NCI-H524 treated with DMSO at 0.1 percent for 48 hours (cell line): ENCODE data around the gene ELMO1.

ENCODE experiments used
- DNase-seq: peaks from one replicate; lab custom pipeline; 2025; lab: John Stamatoyannopoulos, UW

The ELMO1 gene

DNA sequence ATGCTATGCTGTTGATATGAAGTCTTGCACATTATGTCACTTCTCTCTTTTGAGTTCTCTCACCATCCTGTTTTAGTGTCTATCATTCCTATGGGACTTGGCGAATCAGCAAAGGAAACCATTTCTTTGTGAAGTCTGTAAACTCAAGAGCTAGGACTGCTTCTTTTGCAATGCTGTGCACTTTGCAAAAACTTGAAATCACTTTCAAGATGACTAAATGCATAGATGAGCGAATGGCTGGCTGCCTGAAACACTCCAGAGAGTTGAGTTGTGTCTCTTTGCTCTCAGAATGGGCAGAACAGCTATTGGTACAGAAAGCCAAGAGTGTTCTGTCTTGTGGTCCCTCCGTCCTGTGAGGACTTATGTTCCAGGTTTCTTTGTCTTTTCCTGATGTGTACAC lies 18.3 kb upstream of the ELMO1 start:
- no peak for DNase-seq

DNA sequence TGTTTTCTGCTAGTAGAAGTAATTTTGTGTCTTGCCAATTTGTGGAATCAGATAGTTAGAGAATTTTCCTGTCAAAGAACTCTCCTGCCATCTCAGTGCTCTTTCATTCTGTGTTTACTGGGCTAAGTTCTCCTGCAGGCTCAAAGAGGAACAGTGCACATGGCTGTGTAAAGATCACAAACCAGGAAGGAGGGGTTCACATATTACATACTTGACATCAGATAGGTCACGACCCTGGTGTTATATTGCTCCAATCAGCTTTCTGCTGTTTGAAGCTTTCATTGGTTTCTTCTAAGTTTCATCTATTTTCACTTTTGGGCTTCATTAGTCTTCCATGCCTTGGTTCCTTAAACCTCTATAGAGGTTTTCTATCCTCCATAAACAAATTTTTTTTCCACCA lies 13.5 kb upstream of the ELMO1 start:
- DNase-seq, result no peak

DNA sequence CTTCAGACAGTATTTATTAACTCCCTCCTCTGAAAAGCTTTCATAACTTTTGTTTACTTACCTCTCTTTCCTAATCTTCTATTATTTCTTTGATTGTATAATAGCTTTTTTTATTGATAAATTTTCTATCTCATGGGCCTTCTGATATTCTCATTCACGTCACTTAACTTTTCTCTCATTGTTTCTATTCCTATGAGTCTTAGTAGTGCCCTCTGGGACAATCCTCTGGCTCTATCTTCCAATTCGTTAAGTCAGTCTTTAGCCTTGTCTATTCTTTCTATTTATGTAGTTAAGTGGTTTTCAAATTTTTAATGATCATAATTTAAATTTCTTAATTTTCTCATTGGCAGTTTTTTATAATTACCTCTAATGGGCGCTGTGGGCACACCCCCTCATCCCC lies 6.4 kb upstream of the ELMO1 start:
- no peak for DNase-seq

DNA sequence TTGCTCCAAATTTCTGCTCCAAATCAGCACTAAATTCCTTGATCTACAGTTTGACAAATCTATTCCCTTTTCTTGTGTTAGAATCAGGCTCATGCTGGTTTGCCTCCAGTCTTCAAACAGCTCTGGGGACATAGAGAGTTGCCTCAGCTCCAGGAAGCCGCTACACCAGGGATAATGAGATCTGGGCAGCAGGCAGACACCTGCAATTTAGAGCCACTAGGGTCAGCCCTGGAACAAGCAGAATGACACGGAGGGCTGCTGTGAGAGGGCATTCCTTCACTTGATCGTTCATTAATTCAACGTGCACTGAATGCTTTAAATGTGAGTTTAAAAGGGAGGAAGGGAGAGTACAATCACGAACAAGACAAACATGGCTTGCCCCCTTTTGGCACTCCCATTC lies 3.7 kb upstream of the ELMO1 start:
- no peak for DNase-seq

DNA sequence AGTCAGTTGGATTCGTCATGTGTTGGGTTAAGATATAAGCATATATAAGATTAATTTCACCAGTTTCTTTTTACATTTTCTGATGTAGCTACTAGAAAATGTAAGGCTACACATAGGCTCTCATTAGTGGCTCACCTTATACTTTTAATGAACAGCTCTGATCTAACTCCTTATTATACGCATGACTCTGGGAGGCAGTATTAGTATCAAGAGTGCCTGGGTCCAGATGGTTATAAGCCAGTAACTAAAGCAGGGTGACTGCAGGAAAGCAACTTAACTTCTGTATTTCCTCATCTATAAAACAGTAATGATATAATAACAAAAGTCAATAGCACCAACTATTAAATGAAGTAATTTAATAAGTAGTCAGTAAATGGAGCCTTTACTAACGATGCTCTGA lies 1.4 kb upstream of the ELMO1 start:
- peak; percentile 83 for DNase-seq

DNA sequence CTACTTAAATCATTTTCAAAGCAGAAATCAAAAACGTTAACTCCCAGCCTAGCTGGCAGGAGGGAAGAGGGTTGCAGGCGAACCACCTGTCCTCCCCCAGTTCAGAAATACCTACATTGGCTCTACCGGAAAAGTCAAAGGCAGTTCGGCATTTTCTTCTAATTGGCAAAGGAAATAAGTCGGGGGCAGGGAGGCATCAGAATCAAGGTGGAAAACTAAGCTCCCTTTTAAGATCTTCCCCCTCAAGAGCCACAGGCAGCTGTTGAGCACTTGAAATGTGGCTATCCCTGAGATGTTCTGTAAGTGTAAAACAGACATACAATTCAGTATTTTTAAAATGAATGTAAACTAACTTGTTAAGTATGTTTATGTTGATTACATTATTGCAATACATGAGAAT lies 957 bp upstream of the ELMO1 start:
- peak; percentile 64 for DNase-seq

DNA sequence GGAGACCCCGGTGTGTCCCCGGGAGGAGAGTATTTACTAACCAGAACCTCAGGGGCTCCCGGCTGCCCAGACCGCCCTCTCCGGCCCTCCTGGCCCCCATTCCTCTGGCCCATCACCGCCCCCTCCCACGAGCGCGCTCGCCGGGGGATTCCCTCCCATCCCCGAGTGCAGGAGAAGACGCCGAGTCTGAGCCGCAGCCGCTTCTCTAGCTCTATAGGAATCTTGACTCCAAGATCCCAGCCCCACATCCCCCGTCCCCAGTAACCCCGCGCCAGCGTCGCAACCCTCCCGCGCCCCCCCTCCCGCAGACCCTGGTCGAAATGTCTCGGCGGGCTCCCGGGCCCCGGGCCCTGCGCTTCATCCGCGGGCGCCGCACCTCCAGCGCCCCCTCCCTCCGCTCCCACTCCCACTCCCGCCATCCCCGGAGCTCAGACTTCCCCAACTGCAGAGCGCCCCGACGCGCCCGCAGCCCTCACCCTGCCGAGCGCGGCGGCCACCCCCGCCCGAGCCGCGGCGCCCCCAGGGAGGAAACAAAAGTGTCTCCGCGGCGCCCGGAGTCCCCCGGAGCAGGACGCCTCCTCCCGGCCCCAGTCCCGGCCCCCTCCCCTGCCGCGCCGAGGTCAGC lies 541 bp downstream of the ELMO1 start:
- no peak for DNase-seq

DNA sequence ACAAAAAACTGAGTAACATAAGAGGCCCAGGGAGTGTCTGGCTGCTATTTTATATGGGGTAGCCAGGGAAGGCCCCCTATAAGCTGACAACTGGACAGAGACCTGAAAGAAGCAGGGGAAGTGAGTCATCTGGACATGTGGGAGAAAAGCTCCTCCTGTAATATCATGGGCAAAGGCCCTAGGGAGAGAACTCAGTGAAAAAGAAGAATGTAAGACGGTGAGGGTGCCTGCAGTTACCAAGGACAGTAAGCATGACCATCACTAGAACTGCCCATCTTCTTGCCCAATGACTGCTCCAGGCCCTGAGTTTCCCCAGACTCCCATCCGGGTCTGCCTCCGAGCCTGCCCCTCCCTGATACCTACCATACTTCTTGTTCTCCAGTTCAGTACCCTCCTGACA lies 2.3 kb downstream of the ELMO1 start:
- DNase-seq, result no peak

DNA sequence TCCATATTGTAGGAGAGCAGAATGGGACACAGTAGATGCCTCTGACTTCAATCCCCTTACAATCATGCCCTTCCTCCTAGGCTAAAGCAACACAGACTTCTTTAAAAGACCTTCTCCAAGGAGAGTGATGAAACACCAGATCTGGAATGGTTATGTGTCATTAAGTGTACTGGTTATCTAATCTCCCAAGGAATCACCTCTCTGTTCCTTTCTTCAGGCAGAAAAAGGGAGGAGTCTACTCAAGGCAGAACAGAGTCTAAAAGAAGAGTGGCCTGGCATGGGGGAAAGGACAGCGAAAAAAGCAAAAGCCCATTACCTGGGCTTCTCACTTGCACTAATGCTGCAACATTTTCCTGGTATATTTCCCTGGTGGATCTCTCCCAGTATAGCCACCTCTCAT lies 2.9 kb downstream of the ELMO1 start:
- DNase-seq, result no peak

DNA sequence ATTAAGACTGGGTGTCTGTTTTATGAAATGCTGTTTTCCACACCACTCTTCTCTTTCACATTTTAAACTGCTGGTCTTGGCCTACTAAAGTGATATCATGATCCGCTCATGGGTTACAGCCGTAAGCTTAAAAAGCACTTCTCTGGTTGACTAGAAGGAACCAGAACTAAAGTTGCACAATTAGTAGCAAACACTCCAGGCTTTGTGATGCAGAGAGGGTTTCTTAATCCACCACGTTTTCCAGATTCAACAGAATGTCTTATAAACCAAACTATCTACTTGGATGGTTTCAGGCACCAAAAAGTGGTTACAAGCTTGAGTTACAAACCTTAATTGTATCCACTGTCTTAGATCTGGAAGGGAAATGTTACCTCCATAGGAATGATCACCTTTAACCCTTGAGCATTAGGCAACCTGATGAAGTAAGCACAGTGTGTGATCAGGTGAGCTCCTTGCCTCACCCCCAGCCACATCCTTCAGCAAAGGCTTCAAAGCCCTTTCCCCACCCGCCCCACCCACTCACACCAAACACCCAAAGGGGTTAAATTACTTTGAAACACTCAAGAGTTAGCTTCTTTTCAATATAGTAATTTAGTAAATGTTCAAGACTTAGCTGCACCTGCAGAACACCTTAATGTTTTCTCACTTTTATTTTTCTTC lies 3.5 kb downstream of the ELMO1 start:
- no peak for DNase-seq

DNA sequence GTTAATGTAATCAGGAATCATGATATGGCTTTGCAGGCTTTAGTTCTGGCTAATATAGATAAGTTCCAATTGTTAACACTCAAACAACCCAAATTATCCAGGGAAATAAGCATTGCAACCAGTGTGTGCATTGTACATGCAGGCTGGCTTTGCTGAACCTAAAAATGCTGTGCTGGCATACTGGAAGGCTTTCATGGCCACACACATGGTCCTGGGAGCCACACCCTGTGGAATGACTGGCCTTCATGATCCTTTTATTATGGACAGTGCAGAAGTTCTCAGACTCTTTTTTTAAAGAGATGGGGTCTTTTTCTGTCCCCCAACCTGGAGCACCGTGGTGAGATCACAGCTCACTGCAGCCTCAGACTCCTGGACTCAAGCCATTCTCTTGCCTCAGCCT lies 5.0 kb downstream of the ELMO1 start:
- DNase-seq, result no peak

DNA sequence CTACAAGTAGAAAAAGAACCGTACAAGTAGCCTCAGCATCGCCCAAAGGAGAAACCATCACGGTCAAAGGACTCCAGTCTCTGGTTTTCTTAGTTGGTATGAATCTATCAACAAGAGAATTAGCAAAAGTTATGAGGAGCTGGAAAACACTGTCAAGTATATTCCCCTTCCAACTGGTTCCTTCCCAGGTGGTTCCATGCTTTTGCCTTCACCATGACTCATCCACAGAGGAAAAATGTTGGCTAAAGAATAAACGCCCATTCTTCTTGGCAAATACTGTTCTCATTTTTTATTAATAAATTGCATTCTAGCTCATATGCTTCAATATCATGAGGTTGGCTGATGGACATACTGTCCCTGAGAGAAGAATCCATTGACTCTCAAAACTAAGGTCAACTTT lies 6.4 kb downstream of the ELMO1 start:
- DNase-seq, result no peak

DNA sequence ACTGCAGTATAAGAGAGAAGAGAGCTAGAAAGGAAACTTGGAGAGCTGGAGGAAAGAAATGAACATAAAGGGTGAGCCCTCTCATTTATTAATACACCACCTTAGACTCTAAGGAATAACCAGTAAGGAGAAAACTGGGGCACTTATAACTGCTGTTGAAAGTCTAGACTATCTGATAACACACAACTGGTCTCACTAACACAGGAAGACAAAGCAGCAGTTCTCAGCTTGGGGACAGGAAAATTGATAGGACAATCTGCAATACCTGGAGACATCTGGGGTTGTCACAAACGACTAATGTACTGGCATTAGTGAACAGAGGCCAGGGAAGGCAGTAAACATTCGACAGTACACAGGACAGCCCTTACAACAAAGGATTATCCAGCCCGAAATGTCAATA lies 6.8 kb downstream of the ELMO1 start:
- DNase-seq, result no peak

DNA sequence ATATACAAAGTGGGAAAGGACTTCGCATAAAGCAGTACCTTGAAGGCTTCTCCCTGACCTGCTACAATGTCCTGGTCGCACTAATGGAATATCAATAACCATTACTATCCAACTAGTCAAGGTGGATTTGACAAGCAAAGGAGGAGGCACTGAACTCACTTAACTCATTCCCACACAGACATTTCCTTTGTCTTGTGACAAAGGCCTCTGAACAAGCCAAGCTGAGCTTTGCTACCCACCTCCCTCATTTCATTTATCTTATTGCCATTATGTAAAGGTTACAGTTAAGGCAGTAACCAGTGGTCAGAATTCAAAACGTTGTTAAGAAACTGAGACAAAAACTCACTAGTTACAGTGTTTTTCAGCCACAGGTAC lies 7.3 kb downstream of the ELMO1 start:
- no peak for DNase-seq

DNA sequence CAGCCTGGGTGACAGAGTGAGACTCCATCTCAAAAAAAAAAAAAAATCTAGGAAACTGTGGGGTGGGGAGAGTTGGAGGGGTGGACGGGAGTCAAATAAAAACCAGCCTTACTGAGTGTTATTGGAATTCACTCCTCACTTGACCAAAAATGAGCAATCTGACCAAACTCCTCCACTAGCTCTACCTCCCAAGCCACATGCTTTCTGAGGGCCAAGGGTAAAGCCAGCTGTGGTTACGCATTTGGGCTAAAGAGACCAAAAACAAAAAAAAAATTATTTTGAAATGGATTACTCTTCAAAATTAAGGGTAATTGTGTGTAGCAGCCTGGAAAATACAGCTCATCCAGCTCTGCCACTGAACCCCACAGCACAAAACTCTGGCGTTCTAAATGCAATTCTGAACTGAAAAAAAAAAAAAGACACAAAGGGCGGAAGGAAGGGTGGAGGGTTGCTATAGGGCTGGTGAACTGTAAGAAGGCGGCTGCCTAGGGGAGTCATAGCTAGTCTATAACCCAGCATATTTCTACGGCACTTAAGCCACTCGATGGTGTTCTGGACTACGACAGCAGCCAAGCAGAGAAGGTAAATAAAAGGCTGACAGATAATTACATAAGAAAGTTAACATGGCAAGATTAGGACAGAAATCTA lies 7.8 kb downstream of the ELMO1 start:
- DNase-seq, result no peak

DNA sequence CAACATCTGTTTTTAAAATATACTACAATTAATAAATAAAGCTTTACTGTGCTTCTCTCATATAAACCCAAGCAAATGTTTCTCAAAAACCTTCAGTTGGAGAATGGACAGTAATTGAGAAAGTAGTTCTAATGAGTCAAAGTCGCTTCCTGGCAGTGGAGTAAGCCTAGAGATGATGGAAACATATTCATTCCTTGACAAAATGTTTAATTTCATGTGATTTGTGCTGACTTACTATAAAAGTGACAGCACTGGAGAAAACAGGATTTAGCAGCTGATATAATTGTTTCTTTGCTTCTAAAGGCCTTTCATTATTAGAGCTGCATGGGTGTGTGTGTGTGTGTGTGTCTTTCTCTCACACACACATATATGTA lies 9.0 kb downstream of the ELMO1 start:
- no peak for DNase-seq

DNA sequence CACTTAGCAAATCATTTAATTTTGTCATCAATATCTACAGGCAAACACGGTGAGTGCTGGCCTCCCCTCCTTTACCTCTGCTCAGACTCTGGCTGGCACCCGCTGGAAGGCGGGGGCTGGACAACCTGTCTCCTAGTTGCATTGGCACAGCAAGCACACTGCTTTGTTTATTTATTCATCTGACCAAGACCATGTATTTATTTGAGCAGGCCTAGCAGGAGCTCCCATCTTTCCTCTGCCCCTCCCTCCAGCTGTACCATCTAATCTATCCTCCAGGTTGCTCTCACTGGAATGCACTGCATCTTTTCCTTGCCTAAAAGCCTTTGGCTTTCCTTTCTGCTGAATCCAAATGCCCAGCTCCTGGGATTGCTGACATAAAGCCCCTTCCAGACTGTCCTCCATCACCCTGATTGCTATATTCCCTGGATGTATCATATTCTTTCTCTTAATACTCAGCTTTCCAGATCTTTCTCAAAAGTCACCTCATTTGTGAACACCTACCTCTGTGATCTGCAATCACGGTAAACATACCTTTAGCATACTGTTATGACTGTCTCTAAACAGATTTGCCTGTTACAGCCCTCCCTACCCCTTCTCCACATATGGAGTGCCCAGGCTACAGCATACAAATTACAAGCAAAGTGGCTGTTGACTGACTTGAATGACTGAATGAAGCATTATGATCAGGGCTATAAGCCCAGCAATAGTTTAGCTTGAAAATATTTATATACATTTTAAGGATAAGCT lies 9.6 kb downstream of the ELMO1 start:
- DNase-seq, result no peak

DNA sequence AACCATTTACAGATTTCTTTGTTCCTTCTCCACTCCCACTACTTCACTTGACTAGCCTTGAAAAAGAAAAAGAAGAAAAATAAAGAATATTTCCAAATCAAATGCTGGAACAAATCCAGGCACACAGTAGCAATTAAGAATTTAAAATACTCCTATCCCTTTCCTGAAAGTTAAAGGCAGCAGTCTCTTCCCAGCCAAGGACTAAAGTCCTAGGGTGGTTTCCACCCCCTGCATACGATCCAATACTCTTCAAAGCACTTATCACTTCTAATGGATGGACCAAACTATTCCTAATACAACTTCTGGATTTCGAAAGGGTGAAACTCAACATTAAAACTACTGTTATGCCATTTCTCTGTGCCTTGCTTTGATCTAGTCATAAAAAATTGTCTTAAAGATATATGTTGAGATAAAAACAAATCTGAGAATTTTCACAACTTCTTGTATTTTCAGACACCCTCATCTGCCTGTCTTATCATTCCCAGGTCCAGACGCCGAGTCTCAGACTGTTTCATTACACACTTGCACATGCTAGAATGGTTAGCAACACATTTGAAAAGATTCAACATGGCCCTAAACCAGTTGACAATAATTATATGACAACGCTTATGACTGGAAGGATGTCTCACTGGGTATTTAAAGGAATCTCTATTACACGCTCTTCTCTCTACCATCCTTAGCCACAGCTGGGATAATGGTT lies 13.4 kb downstream of the ELMO1 start:
- no peak for DNase-seq

DNA sequence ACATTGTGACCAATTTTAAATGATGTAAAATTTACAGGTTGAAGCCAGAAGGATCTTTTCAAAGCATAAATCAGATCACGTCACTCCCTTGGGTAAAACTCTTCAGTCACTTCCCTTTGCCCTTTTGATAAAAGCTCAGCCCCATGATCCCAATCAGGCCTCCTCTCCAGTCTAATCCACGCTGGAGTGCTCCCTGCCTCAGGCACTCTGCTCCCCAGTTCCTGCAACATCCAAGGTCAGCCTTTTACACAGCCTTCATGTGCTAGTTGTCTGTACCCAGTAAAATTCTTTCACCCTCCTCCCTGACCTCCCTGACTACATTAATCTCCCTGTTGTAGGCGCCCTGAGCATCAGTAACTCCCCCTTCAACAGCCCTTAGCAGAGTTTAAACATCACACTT lies 14.1 kb downstream of the ELMO1 start:
- DNase-seq, result no peak

DNA sequence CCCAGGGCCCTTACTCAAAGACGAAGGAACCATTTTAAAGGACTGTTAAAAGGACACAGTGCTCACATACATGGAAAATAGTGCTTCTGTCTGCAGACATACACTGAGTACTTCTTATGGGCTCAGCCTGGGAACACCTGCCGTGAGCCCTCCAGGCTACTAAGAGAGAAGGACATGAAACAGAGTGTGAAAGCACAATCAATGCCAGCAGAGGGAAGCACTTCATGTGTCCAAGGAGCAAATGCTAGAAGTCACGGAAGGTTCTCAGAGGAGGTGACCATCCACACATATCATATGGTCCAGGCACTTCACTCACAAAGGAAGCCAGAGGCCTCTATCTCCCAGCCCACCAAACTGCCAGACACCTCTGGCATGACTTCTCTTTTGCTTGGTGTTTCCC lies 15.5 kb downstream of the ELMO1 start:
- DNase-seq, result no peak

DNA sequence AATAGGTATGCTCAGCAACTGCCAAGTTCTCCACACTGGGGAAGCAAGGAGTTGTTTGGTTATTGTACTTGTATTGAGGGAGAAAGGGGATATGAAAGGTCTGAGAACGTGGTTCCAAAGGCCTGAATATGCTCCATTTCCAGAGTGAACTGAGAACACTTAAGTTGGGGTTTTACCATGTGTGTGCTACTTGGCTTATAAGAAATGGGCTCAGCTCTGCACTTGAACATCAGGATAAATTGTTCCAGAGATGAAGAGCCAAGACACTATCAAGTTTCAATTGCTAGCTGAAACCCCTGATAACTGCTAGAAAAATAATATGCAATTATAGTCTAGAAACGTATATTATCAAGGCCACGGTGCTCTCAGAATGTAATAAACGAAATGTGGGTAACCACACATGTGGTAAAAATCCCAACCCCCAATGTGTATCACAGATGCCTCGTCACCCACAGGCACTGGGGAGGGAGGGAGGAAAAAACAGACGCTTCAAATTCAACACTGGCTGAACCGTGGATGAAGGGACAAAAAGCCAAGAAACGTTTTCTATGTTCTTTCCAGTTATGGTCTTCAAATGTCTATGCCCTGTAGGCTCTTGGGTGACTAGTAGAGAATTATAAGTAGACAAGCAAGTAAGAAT lies 16.3 kb downstream of the ELMO1 start:
- DNase-seq, result no peak

DNA sequence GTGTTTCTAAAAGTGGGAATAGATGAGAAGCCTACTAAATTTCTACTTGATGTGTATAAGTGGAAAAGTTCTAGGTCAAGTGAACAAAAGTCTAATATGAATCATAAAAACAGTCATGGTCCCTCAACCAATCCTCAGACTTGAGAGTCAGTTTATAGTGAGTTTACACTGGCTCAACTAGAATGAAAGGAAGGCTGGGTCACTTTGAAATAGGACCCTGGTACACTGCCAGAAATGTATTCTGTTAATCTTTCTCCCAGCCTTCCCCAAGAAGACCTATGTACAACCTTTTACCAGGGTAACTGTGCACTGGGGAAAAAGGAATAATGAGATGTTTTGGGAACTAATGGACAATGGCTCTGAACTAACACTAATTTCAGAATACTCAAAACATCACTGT lies 17.3 kb downstream of the ELMO1 start:
- DNase-seq, result no peak
